Activated CD4-positive, CD25-positive, alpha-beta regulatory T cell (primary cell): ENCODE measurements around the gene DDX41.

Experiments
- DNase-seq, 4 experiments: peaks; one replicate each; lab custom pipeline; 2025; lab: John Stamatoyannopoulos, UW

The DDX41 gene

DNA sequence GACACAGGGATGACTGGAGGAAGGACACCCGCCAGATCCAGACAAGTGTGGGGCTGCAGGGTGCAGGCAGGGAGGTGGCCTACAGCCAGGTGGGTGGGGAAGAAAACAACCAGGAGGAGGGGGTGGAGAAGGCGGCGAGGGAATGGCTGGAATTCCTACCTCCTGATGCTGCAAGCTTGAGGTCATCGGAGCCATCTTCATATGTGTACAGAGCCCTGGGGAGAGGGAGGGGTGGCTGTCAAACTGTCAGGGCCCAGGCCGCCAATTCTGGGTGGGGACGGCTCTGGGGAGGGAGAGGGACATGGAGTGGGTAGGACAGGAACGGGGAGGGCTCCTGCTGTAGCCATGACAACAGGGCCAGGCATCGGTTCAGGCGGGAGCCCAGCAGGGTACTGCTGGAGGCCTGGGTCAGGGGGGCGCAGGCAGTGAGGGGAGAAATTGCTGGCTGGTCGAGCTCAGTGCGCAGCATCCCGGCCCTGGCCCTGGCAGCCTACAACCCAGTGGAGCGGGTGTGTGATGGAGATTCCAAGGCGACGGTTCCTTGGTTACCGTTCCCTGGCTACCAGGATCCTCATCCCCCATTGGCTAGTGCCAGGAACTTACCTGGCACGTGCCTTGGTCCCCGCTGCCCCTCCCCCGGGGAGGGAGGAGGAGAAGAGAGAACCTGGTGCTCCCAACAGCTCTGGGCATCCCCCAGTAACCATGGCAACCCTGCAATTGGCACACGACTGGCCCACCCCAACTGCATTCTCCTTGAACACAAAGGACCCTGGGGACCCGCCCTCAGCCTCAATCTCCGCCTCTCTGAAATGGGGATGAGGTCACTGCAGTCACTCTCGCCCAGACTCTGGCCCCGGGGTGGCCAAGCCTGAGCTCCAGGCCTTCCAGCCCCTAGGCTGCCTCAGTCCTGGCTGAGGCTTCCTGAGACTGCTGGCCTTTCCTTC is 47.8 kb downstream of the DDX41 start:
- DNase-seq = no peak

DNA sequence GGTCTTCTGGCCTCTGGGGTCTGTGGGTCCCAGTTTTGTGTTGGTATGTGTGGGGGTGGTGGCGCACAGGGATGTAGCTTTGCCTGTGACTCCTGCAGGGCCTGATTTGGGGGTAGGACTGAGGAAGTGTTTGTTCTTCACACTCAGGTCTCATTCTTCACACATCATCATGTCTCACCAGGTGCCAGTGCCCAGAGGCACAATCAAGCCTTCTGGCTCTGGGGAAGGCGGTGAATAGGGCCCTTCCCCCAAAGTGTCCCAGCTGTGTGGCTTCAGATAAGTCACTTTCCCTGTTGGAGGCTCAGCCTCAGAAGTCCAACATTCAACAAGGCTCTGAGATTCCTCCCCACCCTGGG is 48.5 kb downstream of the DDX41 start:
- no peak for DNase-seq

DNA sequence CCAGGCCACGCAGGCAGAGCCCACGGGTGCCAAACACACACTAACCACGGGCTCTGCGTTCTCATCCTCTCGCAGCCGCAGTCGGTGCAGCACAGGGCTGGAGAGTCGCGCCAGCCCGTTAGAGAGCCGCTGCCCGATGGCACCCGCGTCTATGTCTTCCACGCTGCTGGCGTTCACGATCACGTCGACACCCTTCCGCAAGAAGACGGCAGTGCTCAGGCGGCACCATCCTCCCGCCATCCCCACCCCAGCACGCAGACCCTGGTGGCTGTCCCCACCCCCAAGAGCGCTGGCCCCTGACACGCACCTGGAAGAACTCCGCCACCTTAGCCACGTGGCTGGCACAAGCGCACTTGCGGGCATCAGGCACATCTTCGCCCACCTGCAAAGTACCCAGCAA is 49.3 kb downstream of the DDX41 start:
- DNase-seq = no peak

DNA sequence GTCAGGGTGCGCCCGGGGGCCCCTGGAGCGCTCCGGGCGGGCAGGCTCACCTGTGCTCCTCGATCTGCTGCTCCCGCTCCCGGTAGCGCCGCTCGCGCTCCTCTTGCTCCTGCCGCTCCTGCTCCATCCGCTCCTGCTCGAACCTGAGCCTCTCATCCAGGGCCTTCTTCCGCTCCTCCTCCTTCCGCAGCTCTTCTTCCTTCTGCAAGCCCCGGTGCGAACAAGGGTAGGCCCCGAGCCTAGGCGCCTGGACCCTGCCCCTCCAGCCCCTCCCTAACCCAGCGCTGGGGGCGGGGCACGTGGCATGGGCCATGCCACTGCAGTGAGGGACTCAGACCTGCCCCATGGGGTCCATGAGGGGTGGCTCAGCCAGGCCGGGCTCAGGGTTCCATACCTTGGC is 49.9 kb downstream of the DDX41 start:
- DNase-seq = no peak

DNA sequence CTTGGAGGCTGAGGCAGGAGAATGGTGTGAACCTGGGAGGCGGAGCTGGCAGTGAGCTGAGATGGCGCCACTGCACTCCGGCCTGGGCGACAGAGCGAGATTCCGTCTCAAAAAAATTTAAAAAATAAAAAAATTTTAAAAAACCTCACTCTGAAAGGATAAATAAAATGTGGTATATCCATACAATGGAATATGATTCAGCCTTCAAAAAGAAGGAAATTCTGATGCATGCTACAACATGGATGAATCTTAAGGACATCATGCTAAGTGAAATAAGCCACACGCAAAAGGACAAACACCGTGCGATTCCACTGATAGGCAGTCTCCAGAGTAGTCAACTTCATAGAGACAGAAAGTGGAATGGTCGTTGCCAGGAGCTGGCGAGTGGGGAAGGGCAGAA is 51.7 kb downstream of the DDX41 start:
- DNase-seq = no peak

DNA sequence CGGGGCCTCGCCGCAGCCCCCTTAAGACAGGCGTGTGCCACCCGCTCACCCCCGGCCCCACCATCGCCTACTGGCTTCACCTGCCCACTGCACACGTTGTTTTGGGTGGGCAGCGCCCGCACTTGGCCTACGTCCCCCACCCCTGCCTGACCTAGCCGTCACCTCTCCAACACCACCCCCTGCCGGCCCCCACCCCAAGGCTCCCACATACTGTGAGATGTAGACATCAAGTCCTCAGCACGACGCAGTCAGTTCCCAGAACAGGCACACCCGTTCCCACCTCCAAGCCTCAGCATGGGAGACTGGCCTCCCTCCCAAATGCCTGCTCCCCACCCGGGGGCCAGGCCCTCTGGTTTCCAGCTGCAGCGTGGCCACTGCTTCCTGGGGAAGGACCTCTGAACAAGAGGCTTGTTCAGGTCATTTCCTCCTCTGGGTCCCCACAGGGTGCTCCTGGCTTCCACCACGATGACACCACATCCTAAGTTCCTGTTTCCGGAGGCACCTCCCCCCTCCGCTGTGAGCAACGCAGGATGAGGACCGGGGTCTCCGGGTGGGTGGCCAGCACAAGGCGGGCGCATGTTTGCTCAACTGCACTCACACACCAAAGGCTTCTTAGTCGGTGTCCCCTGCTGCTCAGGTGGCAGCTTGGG is 54.6 kb downstream of the DDX41 start:
- no peak for DNase-seq
